ENCODE data around the gene BPIFA2. TPM values are rescaled to one million over a fixed set of nuclear protein-coding genes. Genes with fewer than 3 reads are reported as not detected.

Gene BPIFA2
- total and polyA plus RNA-seq, 10 of the 15 experiments (the other 5 are each of a cell fraction or from before 2014, with no cell fraction given) = not detected

DNA sequence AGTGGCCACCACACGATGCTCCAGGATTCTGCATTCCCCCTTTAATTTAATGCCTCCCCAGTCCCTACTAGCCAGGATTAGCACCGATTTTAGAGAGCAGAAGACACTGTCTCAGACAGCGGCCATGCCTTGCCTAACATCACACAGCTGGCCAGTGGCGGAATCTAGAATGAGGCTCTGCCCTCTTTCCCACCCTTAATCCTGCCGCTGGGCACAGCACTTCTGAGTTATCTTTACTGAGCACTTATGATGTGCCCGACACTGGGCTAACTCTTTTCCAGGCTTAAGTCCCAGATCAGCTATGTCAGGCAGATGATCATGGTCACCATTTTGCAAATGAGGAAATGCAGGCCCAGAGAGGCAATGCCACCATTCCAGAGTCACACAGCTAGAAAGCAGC is 5.6 kb upstream of the BPIFA2 start:
- H3K27ac ChIP-seq (ENCODE audit: control insufficient read depth, insufficient read depth) = no peak overlapping the region
- 0 out of 4 replicates have a peak, but pooled peaks cover 0 to 2% of the 10 kb centered on the region in 2 experiments for H3K27me3 ChIP-seq (replicated peaks in 1 of 2; ENCODE audit: control insufficient read depth in 2 of 2, insufficient read depth in 2 of 2, low read length in 1 of 2)
- no peaks in the 10 kb centered on the region for H3K4me1 ChIP-seq (ENCODE audit: control insufficient read depth, insufficient read depth, low read length)
- no peaks in the 10 kb centered on the region for H3K79me2 ChIP-seq (ENCODE audit: control insufficient read depth, insufficient read depth, low read length)
- 55% methylated on average over 6 of the region's 6 CpGs for WGBS (ENCODE audit: insufficient coverage, insufficient replicate concordance, low lambda C conversion rate, missing lambda C conversion rate)
- FAIRE-seq (peak; percentile 27), DNase-seq (ENCODE audit: low read depth, low spot score) (no peak), ATAC-seq (no peak)
- no peak overlapping the region for H3K4me3 ChIP-seq
- ChIA-PET POLR2A (no interaction called here), RAD21 (ENCODE audit: unreplicated experiment) (no interaction called here), CTCF (no interaction called here), SMC1A (ENCODE audit: uncharacterized antibody, unreplicated experiment) (no interaction called here)
- intact Hi-C loops (cut with micrococcal nuclease; ENCODE audit: unreplicated experiment) (loop anchor here (5.0 kb wide), 1 partner anchor 50 kb away; no protein-coding TSS in a partner anchor), in situ Hi-C loops (cut with MboI) (no loop called here)
- H3K4me2 ChIP-seq (ENCODE audit: control insufficient read depth, insufficient read depth) = no peak overlapping the region
- no peaks in the 10 kb centered on the region for H4K20me1 ChIP-seq (ENCODE audit: control insufficient read depth, insufficient read depth)
- H2AFZ ChIP-seq (ENCODE audit: control insufficient read depth, low read depth, low read length) = no peak overlapping the region
- no peak overlapping the region for H3K9ac ChIP-seq (ENCODE audit: control insufficient read depth, insufficient read depth, low read length)
- TF ChIP-seq BCL3 (IDR thresholded peaks at IDR 0.05; ENCODE audit: borderline replicate concordance, insufficient read depth, low read depth, low read length, poor library complexity, severe bottlenecking) = no peak
- BruUV-seq (replicated peaks) = no TSS peak
- H3K36me3 ChIP-seq (ENCODE audit: control insufficient read depth in 2 of 2, insufficient read depth in 2 of 2, low read length in 1 of 2) = no peaks in the 10 kb centered on the region
- H3K9me3 ChIP-seq (replicated peaks; ENCODE audit: control insufficient read depth, insufficient read depth, low read length) = no peaks in the 10 kb centered on the region

DNA sequence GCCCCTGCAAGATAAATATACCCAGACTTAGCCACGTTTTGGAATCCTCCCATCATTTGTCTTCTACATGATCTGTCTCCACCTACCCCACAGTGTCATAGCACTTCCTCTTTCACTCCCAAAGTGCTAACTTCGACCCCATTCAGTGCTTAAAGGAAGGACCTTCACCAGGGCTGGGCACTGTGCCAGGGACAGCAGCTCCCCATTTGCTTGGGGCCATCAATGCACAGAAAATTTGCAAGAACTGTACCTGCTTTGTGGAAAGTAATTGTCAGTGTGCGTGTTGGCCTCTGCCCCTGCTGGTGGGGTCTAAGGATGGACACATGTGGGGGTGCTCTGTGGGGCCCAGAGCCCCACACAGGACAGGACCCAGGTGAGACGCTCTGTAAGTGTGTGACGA is 5.2 kb upstream of the BPIFA2 start:
- H3K4me3 ChIP-seq = no peak overlapping the region
- 2% methylated on average over 5 of the region's 5 CpGs for WGBS (ENCODE audit: insufficient coverage, insufficient replicate concordance, low lambda C conversion rate, missing lambda C conversion rate)
- H3K9me3 ChIP-seq (replicated peaks; ENCODE audit: control insufficient read depth, insufficient read depth, low read length) = no peaks in the 10 kb centered on the region
- no peak overlapping the region for H3K9ac ChIP-seq (ENCODE audit: control insufficient read depth, insufficient read depth, low read length)
- ChIA-PET CTCF (no interaction called here), RAD21 (ENCODE audit: unreplicated experiment) (no interaction called here), SMC1A (ENCODE audit: uncharacterized antibody, unreplicated experiment) (no interaction called here), POLR2A (no interaction called here)
- TF ChIP-seq TBL1XR1 (IDR thresholded peaks at IDR 0.05; ENCODE audit: low read depth, low read length) (no peak), ZSCAN29 (IDR thresholded peaks at IDR 0.05) (no peak), NFYA (IDR thresholded peaks at IDR 0.05; ENCODE audit: borderline replicate concordance, low read depth, low read length) (no peak), SPI1 (IDR thresholded peaks at IDR 0.05; ENCODE audit: borderline replicate concordance, insufficient read depth, low read depth, low read length) (peak; percentile 81), LARP7 (IDR thresholded peaks at IDR 0.05) (no peak)
- 0 out of 4 replicates have a peak, but pooled peaks cover 0 to 2% of the 10 kb centered on the region in 2 experiments for H3K27me3 ChIP-seq (replicated peaks in 1 of 2; ENCODE audit: control insufficient read depth in 2 of 2, insufficient read depth in 2 of 2, low read length in 1 of 2)
- H3K27ac ChIP-seq (ENCODE audit: control insufficient read depth, insufficient read depth) = no peak overlapping the region
- DNase-seq (ENCODE audit: low read depth, low spot score) (no peak), ATAC-seq (no peak), FAIRE-seq (no peak)
- intact Hi-C loops (cut with micrococcal nuclease; ENCODE audit: unreplicated experiment) (loop anchor here (5.0 kb wide), 1 partner anchor 50 kb away; no protein-coding TSS in a partner anchor), in situ Hi-C loops (cut with MboI) (no loop called here)
- no peaks in the 10 kb centered on the region for H4K20me1 ChIP-seq (ENCODE audit: control insufficient read depth, insufficient read depth)
- no peaks in the 10 kb centered on the region for H3K4me1 ChIP-seq (ENCODE audit: control insufficient read depth, insufficient read depth, low read length)
- H3K36me3 ChIP-seq (ENCODE audit: control insufficient read depth in 2 of 2, insufficient read depth in 2 of 2, low read length in 1 of 2) = no peaks in the 10 kb centered on the region
- no TSS peak for BruUV-seq (replicated peaks)
- H3K4me2 ChIP-seq (ENCODE audit: control insufficient read depth, insufficient read depth) = no peak overlapping the region
- no peak overlapping the region for H2AFZ ChIP-seq (ENCODE audit: control insufficient read depth, low read depth, low read length)
- H3K79me2 ChIP-seq (ENCODE audit: control insufficient read depth, insufficient read depth, low read length) = no peaks in the 10 kb centered on the region
